Transverse colon (tissue), 4 donors: Measurements from ENCODE around the gene ARF1. TPM values are rescaled to one million over a fixed set of nuclear protein-coding genes. Genes with fewer than 3 reads are reported as not detected.

Experiments used
- DNase-seq: peaks from one replicate; pipeline ENCODE4 v3.0.0-alpha.2; 2019
- H3K27ac ChIP-seq, 4 donors: fragments of 200-600 bp; sonication (generic); 2 replicates each; pipeline ENCODE4 v1.5.1; 2016 to 2018; ENCODE audit warnings: inconsistent platforms in 4 of 4
- H3K27me3 ChIP-seq: fragments of 200-600 bp; sonication (generic); 2 replicates; pipeline ENCODE4 v1.5.1; 2017; ENCODE audit warnings: inconsistent platforms
- H3K36me3 ChIP-seq, 4 donors: fragments of 200-600 bp; sonication (generic); 2 replicates each; pipeline ENCODE4 v1.5.1; 2017 to 2019; ENCODE audit warnings: inconsistent platforms in 4 of 4
- H3K4me1 ChIP-seq, 4 donors: fragments of 200-600 bp; sonication (generic); 2 replicates each; pipeline ENCODE4 v1.5.1; 2017 to 2020; ENCODE audit warnings: inconsistent platforms in 4 of 4
- H3K4me3 ChIP-seq, 4 donors: fragments of 200-600 bp; sonication (generic); 1 replicate in 1 of 4; 2 replicates in 3 of 4; pipeline versions ENCODE4 v1.5.1 to v1.6.1; 2017 to 2019; ENCODE audit warnings: inconsistent platforms in 4 of 4
- H3K9me3 ChIP-seq, 2 donors: fragments of 200-600 bp; sonication (generic); 2 replicates each; pipeline ENCODE4 v1.5.1; 2017 to 2019; ENCODE audit warnings: inconsistent platforms in 2 of 2
- EP300 ChIP-seq: sonication (generic); formaldehyde crosslinking; IDR thresholded peaks from one replicate; pipeline ENCODE4 v1.6.1; 2017; ENCODE audit warnings: antibody characterized with exemption, low read depth
- POLR2A ChIP-seq: fragments of 450-650 bp; IDR thresholded peaks from one replicate; pipeline ENCODE4 v1.6.1; 2016; ENCODE audit warnings: antibody characterized with exemption, mild to moderate bottlenecking, moderate library complexity
- POLR2AphosphoS5 ChIP-seq, 3 donors: sonication (generic); formaldehyde crosslinking; IDR thresholded peaks; one replicate each; pipeline ENCODE4 v1.6.1; 2016; ENCODE audit warnings: antibody characterized with exemption in 3 of 3
- WGBS, 2 donors: methylation state at CpG; one replicate each; pipeline ENCODE4 v1.1.5; 2018; ENCODE audit warnings: low coverage in 1 of 2; 5-methylcytosine and 5-hydroxymethylcytosine counted together
- in situ Hi-C, 4 donors: fragments of 200-750 bp; cut with MboI; loops; one replicate each; pipeline versions ENCODE4 v1.15.0 to v1.15.1; 2017; ENCODE audit warnings: low sequenced_read_pairs in 3 of 4, low pct_ligation_motif_present in 1 of 4, low pct_unique_long_range_greater_than_20kb in 1 of 4
- intact Hi-C: fragments of 100-400 bp; cut with DNase I; formaldehyde crosslinking; loops from one replicate; pipeline ENCODE4 v1.15.1; 2023; ENCODE audit warnings: low total_unique reads
- total RNA-seq, 4 donors: library from RNA; depleted of rRNA; stranded (reverse); fragments of >200 nt; gene quantifications; one replicate each; pipeline ENCODE4 v1.1.0, GENCODE V29; 2016
- TF ChIP-seq, protein P1 (sequence below), 5 experiments: fragments of 200-600 bp in 3 of 5; fragments of 450-650 bp in 2 of 5; sonication (generic) in 3 of 5; IDR thresholded peaks; 1 replicate in 2 of 5; 2 replicates in 3 of 5; pipeline ENCODE4 v1.5.1; 2016 to 2017; ENCODE audit warnings: antibody characterized with exemption in 5 of 5, inconsistent platforms in 3 of 5, mild to moderate bottlenecking in 2 of 5, moderate library complexity in 1 of 5

ARF1 gene
- total RNA-seq, 4 donors from 2014 or later = 303 to 452 (median 375) TPM

DNA sequence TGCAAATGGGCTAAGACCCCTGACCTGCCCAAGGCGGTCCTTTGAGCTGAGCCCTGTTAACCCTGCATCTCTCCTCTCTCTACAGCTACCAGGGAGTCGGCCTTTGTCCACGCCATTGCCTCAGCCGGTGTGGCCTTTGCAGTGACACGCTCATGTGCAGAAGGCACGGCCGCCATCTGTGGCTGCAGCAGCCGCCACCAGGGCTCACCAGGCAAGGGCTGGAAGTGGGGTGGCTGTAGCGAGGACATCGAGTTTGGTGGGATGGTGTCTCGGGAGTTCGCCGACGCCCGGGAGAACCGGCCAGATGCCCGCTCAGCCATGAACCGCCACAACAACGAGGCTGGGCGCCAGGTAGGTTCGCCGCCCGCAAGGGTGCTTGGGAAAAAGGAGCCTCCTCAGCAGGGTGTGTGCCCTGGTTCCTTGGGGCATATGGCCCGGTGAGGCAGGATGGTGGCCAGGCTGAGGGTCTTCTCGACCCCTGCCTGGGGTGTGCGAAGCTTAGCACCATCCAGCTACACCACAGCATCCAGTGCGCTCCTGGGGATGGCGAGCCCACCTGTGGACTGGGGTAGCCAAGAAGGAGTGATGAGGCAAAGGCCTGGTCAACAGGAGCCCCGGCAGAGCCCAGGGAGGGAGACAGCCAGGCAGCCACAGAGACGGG is 31.8 kb upstream of the ARF1 start:
- no peaks in the 10 kb centered on the region for H3K36me3 ChIP-seq
- H3K4me1 ChIP-seq = no peaks in the 10 kb centered on the region
- no peaks in the 10 kb centered on the region for H3K9me3 ChIP-seq
- H3K4me3 ChIP-seq = no peak overlapping the region
- 89% methylated on average over 27 of the region's 30 CpGs; no CpG with 5 or more reads in 1 of the 2 donors for WGBS, 2 donors
- no peak overlapping the region for H3K27ac ChIP-seq
- no peak for DNase-seq
- H3K27me3 ChIP-seq = peaks cover 20% of the 10 kb centered on the region
- in situ Hi-C loops = no loop called here
- no peak for TF ChIP-seq POLR2A
- TF ChIP-seq POLR2AphosphoS5 (IDR thresholded peaks at IDR 0.05) = no peak
- TF ChIP-seq, protein P1, sequence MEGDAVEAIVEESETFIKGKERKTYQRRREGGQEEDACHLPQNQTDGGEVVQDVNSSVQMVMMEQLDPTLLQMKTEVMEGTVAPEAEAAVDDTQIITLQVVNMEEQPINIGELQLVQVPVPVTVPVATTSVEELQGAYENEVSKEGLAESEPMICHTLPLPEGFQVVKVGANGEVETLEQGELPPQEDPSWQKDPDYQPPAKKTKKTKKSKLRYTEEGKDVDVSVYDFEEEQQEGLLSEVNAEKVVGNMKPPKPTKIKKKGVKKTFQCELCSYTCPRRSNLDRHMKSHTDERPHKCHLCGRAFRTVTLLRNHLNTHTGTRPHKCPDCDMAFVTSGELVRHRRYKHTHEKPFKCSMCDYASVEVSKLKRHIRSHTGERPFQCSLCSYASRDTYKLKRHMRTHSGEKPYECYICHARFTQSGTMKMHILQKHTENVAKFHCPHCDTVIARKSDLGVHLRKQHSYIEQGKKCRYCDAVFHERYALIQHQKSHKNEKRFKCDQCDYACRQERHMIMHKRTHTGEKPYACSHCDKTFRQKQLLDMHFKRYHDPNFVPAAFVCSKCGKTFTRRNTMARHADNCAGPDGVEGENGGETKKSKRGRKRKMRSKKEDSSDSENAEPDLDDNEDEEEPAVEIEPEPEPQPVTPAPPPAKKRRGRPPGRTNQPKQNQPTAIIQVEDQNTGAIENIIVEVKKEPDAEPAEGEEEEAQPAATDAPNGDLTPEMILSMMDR (IDR thresholded peaks at IDR 0.05) = no peak
- no peak for TF ChIP-seq EP300
- intact Hi-C loops = no loop called here

DNA sequence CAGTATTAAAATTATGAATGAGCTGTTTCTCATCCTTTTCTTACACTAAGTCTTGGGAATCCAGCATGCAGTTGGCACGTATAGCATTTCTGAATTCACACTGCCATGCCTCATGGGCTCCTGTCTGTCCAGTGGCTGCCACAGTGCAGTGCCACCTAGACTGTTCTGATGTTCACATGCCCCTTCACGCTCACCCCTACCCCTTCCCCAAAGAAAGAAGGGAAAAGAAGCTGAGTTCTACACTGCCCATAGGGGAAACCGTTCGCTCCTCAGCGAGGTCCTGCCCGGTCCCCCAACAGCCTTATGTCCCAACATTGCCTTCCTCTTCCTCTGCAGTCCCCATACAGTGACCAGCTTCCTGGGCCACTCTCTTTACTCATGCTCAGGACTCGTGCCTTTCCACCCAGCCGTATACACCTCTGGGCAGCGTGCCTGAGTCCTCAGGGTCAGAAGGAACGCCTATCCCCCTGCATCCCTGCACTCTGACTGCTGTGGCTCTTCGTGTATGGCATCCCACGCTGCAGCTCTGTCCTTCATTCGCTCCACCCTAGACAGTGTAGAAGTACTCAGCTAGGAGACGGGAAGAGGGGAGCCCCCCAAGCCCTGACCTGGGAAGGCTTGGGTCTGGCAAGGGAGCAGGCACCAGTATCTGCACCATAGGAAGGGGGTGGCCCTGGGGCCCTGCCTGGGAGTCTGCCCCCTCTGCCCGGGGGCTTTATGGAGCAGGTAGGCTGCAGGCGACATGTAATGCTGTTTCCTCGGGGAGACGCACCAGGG is 24.1 kb upstream of the ARF1 start:
- DNase-seq = no peak
- in situ Hi-C loops (no loop called here), intact Hi-C loops (no loop called here)
- Histone ChIP-seq H3K4me1 (peaks cover 0 to 22% (median 14%) of the 10 kb centered on the region in 4 donors), H3K9me3 (no peaks in the 10 kb centered on the region), H3K27ac (no peak overlapping the region), H3K36me3 (no peaks in the 10 kb centered on the region), H3K4me3 (peak overlapping the region in 1 of 4 donors; percentile 59), H3K27me3 (peaks cover 83% of the 10 kb centered on the region)
- WGBS, 2 donors = 63 to 72% methylated on average over 6 to 15 of the region's 18 CpGs
- TF ChIP-seq, protein P1 (IDR thresholded peaks at IDR 0.05) = no peak
- TF ChIP-seq POLR2A = no peak
- no peak for TF ChIP-seq EP300
- no peak for TF ChIP-seq POLR2AphosphoS5 (IDR thresholded peaks at IDR 0.05)

DNA sequence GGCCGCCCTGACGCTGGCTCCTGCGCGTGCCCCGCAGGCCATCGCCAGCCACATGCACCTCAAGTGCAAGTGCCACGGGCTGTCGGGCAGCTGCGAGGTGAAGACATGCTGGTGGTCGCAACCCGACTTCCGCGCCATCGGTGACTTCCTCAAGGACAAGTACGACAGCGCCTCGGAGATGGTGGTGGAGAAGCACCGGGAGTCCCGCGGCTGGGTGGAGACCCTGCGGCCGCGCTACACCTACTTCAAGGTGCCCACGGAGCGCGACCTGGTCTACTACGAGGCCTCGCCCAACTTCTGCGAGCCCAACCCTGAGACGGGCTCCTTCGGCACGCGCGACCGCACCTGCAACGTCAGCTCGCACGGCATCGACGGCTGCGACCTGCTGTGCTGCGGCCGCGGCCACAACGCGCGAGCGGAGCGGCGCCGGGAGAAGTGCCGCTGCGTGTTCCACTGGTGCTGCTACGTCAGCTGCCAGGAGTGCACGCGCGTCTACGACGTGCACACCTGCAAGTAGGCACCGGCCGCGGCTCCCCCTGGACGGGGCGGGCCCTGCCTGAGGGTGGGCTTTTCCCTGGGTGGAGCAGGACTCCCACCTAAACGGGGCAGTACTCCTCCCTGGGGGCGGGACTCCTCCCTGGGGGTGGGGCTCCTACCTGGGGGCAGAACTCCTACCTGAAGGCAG is 23.4 kb upstream of the ARF1 start:
- in situ Hi-C loops (no loop called here), intact Hi-C loops (no loop called here)
- Histone ChIP-seq H3K9me3 (no peaks in the 10 kb centered on the region), H3K36me3 (no peaks in the 10 kb centered on the region), H3K4me3 (peak overlapping the region in 3 of 4 donors; percentile 3 to 59 (median 38)), H3K4me1 (peaks cover 0 to 22% (median 14%) of the 10 kb centered on the region in 4 donors), H3K27ac (peak overlapping the region in 3 of 4 donors; percentile 1 to 41 (median 11)), H3K27me3 (peaks cover 83% of the 10 kb centered on the region)
- 15% methylated on average over 58 of the region's 66 CpGs; no CpG with 5 or more reads in 1 of the 2 donors for WGBS, 2 donors
- TF ChIP-seq POLR2AphosphoS5 (IDR thresholded peaks at IDR 0.05) = no peak
- TF ChIP-seq, protein P1 (IDR thresholded peaks at IDR 0.05) = no peak
- no peak for TF ChIP-seq POLR2A
- TF ChIP-seq EP300 = no peak
- no peak for DNase-seq
